Prostate gland (tissue), 2 donors: ENCODE results near the gene RING1.
A peak's percentile ranks its signal among the peaks of the same experiment; 100 is the strongest.

ENCODE experiments used
- POLR2A ChIP-seq: fragments of 450-650 bp; IDR thresholded peaks from one replicate; pipeline ENCODE4 v1.6.1; 2016; ENCODE audit warnings: antibody characterized with exemption, mild to moderate bottlenecking
- TF ChIP-seq, protein P1 (sequence below), 4 experiments: fragments of 200-600 bp in 2 of 4; fragments of 450-650 bp in 2 of 4; sonication (generic) in 2 of 4; IDR thresholded peaks; 1 replicate in 3 of 4; 2 replicates in 1 of 4; pipeline ENCODE4 v1.5.1; 2016 to 2019; ENCODE audit warnings: antibody characterized with exemption in 4 of 4, mild to moderate bottlenecking in 2 of 4, moderate library complexity in 2 of 4

DNA sequence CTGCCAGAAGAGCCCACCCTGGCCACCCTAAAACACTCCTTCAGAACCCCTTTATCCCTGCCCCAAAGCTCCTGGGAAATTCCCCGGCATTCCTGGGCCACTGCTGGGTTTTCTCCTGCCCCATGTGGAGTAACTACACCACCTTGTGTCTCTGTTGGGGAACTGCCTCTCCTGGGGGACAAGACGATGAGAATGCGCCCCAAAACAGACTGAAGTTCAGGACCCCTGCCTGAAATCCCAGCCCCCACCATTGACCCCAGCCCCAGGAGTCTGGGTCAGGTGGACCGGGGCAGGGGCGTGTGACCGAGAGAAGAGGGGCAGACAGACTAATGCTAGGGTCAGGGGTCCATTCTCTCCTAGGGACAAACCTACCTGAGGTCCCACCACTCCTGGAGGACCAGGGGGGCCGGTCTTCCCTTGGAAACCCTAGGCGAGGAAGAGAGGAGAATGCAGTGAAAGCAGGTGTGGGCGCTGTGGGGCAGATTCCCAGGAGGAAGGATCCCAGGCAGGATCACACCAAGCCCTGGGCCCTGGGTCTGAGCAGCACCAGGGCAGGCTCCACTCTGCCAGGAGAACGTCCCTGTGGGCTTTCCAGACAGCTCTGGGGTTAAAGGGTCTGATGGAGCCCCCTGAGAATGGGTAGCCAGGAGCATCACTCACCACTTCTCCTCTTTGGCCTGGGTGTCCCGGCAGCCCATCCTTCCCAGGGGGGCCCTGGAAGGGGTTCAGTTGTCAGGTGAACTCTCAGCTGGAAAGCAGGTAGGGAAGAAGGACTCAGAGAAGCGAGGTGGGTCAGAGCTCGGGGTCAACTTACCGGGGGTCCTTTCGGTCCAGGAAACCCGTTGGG is 35.4 kb upstream of the RING1 start:
- TF ChIP-seq, protein P1, sequence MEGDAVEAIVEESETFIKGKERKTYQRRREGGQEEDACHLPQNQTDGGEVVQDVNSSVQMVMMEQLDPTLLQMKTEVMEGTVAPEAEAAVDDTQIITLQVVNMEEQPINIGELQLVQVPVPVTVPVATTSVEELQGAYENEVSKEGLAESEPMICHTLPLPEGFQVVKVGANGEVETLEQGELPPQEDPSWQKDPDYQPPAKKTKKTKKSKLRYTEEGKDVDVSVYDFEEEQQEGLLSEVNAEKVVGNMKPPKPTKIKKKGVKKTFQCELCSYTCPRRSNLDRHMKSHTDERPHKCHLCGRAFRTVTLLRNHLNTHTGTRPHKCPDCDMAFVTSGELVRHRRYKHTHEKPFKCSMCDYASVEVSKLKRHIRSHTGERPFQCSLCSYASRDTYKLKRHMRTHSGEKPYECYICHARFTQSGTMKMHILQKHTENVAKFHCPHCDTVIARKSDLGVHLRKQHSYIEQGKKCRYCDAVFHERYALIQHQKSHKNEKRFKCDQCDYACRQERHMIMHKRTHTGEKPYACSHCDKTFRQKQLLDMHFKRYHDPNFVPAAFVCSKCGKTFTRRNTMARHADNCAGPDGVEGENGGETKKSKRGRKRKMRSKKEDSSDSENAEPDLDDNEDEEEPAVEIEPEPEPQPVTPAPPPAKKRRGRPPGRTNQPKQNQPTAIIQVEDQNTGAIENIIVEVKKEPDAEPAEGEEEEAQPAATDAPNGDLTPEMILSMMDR (IDR thresholded peaks at IDR 0.05) = peak in 3 of 4 experiments; percentile 19 to 63 (median 61)
- TF ChIP-seq POLR2A = no peak
